Muscle of leg (tissue), 11 donors: ENCODE data around the gene NFIB. TPM values are rescaled to one million over a fixed set of nuclear protein-coding genes. Genes with fewer than 3 reads are reported as not detected.

Source experiments
- DNase-seq: peaks from one replicate; pipeline ENCODE4 v3.0.0; 2013
- H3K27ac ChIP-seq: one replicate; pipeline ENCODE4 v1.5.1; 2013; ENCODE audit warnings: mild to moderate bottlenecking, low read length, control low read depth
- H3K27me3 ChIP-seq: one replicate; pipeline ENCODE4 v1.6.1; 2013; ENCODE audit warnings: low read length; ENCODE audit not compliant: control insufficient read depth, insufficient read depth
- H3K36me3 ChIP-seq: one replicate; pipeline ENCODE4 v1.6.1; 2013; ENCODE audit warnings: low read length; ENCODE audit not compliant: control insufficient read depth, insufficient read depth
- H3K4me1 ChIP-seq: one replicate; pipeline ENCODE4 v1.6.1; 2013; ENCODE audit warnings: low read length; ENCODE audit not compliant: control insufficient read depth, insufficient read depth
- H3K4me3 ChIP-seq: one replicate; pipeline ENCODE4 v1.5.1; 2013; ENCODE audit warnings: low read length, control low read depth
- H3K9me3 ChIP-seq: replicated peaks from 2 replicates; pipeline ENCODE4 v1.6.1; 2013; ENCODE audit warnings: low read depth, low read length; ENCODE audit not compliant: control insufficient read depth
- WGBS: methylation state at CpG from one replicate; pipeline ENCODE4 v1.1.5; 2013; ENCODE audit warnings: missing lambda C conversion rate; ENCODE audit not compliant: insufficient coverage; 5-methylcytosine and 5-hydroxymethylcytosine counted together
- polyA plus RNA-seq, 8 donors: library from polyadenylated mRNA; unstranded; fragments of 120-200 nt; gene quantifications; one replicate each; pipeline versions ENCODE4 v1.2.1 to v1.2.3, GENCODE V29; 2013; ENCODE audit warnings: inconsistent platforms in 1 of 8, low replicate concordance in 1 of 8; ENCODE audit not compliant: insufficient read length in 8 of 8, insufficient read depth in 1 of 8
- total RNA-seq: library from RNA; stranded (reverse); fragments of 120-200 nt; gene quantifications from one replicate; pipeline ENCODE4 v1.2.4, GENCODE V29; 2013

The NFIB gene
- total and polyA plus RNA-seq, 9 donors, result 63.7 to 119 (median 85.8) TPM

- Histone ChIP-seq H3K9me3 (no peaks in the 10 kb centered on the region), H3K4me1 (peaks cover 18% of the 10 kb centered on the region), H3K36me3 (peaks cover 4% of the 10 kb centered on the region), H3K27me3 (no peaks in the 10 kb centered on the region), H3K4me3 (no peak overlapping the region), H3K27ac (no peak overlapping the region)
- no peak for DNase-seq
- WGBS, result no CpG with 5 or more reads among the region's 1 CpG
These were observed 32.7 kb downstream of the NFIB start for GRCh38 chr9:14281136-14281795.

DNA sequence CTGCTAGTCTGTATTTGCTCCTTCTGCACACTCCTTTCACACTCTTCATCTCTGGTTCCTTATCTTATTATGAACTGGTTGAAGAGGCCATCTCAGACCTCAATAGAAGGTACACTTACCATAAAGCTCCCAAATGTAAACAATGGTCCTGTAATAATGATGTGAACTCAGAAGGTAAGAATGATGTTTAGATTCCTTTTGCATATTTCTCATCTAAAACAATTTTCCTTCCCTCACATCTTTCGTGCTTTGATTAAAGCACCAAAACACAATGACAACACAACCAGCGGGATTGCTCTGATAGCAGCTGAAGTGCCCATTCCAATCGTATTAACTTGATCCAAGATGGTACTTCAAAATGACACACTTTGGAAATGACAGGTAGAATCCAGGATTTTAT is 34.3 kb downstream of the NFIB start:
- Histone ChIP-seq H3K36me3 (peaks cover 4% of the 10 kb centered on the region), H3K4me1 (peaks cover 24% of the 10 kb centered on the region), H3K4me3 (no peak overlapping the region), H3K9me3 (no peaks in the 10 kb centered on the region), H3K27me3 (no peaks in the 10 kb centered on the region), H3K27ac (no peak overlapping the region)
- no peak for DNase-seq
- WGBS, result no CpG with 5 or more reads among the region's 3 CpGs

GRCh38 chr9:14278291-14278721 is 35.6 kb downstream of the NFIB start:
- WGBS, result 100% methylated on average over 2 of the region's 5 CpGs
- H3K36me3 ChIP-seq, result peaks cover 3% of the 10 kb centered on the region
- H3K9me3 ChIP-seq, result no peaks in the 10 kb centered on the region
- H3K4me3 ChIP-seq, result no peak overlapping the region
- H3K4me1 ChIP-seq, result peaks cover 34% of the 10 kb centered on the region
- DNase-seq, result no peak
- peak overlapping the region; percentile 42 for H3K27ac ChIP-seq
- H3K27me3 ChIP-seq, result no peaks in the 10 kb centered on the region

DNA sequence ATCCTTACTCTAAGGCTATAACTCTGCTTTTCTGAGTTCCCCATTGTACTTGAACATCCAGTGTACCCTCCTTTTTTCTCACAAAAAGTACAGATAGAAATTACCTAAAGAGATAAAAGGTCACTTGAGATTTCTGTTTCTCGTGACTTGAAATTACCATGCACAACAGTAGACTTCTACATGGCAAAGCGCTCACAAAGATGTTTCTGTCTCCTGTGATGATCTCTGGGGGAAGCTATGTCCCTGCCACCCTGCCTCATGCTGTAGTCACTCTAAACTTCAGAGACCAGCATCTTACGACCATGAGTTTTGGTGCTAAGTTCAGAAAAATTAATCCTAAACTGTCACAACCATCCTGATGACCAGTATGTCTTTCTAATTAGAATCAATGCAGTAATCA is 36.2 kb downstream of the NFIB start:
- H3K4me3 ChIP-seq, result no peak overlapping the region
- H3K9me3 ChIP-seq, result no peaks in the 10 kb centered on the region
- peak overlapping the region; percentile 42 for H3K27ac ChIP-seq
- peaks cover 2% of the 10 kb centered on the region for H3K36me3 ChIP-seq
- DNase-seq, result no peak
- whole genome bisulfite sequencing, result no CpG with 5 or more reads among the region's 3 CpGs
- H3K4me1 ChIP-seq, result peaks cover 40% of the 10 kb centered on the region
- no peaks in the 10 kb centered on the region for H3K27me3 ChIP-seq

DNA sequence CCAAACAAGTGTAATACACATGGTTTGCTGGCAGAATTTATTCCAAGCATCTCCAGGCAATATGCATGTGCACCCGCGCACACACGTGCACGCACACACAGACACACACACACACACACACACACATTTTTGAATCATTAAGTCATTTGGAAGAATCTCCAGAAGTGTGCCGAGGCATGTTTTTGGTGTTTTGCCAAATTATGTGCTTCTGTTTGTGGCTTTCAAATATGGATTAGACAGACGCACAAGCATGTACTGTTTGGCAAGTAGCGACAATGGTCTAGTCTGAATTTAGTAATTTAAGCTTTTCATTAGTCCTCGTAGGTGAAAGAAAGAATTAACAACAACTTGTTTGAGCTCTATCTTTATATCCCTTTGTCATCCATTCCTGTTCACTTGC is 36.7 kb downstream of the NFIB start:
- H3K27ac ChIP-seq, result peak overlapping the region; percentile 42
- WGBS, result 20% methylated on average over 1 of the region's 8 CpGs
- H3K4me3 ChIP-seq, result no peak overlapping the region
- peaks cover 39% of the 10 kb centered on the region for H3K4me1 ChIP-seq
- H3K9me3 ChIP-seq, result no peaks in the 10 kb centered on the region
- H3K27me3 ChIP-seq, result no peaks in the 10 kb centered on the region
- H3K36me3 ChIP-seq, result peaks cover 2% of the 10 kb centered on the region
- DNase-seq, result peak; percentile 82

- no CpG with 5 or more reads among the region's 5 CpGs for WGBS
- Histone ChIP-seq H3K36me3 (peaks cover 2% of the 10 kb centered on the region), H3K4me3 (no peak overlapping the region), H3K9me3 (no peaks in the 10 kb centered on the region), H3K4me1 (peaks cover 46% of the 10 kb centered on the region), H3K27me3 (no peaks in the 10 kb centered on the region), H3K27ac (peak overlapping the region; percentile 77)
- no peak for DNase-seq
These were observed 38.6 kb downstream of the NFIB start for GRCh38 chr9:14275331-14275730.

DNA sequence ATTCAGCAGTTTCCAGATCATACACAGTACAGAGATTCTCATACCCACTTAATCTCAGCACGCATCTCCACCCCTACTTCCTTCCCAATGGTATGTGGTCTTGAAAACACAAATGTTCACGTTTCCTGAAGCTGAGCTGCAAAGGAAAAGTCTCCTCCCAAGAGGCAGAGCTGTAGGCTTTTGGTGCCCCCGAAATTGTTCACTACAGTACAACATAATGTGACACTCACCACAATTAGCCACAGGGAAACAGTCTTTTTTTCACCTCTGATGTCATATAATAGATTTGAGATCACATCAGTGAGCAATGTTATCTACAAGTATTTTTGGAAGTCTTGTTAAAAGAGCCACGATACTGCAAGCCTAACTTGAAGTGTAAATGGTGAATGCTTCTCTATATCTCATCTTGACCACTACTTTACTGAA is 40.2 kb downstream of the NFIB start:
- WGBS, result 23% methylated on average over 3 of the region's 4 CpGs
- H3K4me3 ChIP-seq, result no peak overlapping the region
- H3K36me3 ChIP-seq, result peaks cover 2% of the 10 kb centered on the region
- peak; percentile 64 for DNase-seq
- H3K27ac ChIP-seq, result peak overlapping the region; percentile 77
- H3K4me1 ChIP-seq, result peaks cover 44% of the 10 kb centered on the region
- H3K9me3 ChIP-seq, result no peaks in the 10 kb centered on the region
- H3K27me3 ChIP-seq, result no peaks in the 10 kb centered on the region

DNA sequence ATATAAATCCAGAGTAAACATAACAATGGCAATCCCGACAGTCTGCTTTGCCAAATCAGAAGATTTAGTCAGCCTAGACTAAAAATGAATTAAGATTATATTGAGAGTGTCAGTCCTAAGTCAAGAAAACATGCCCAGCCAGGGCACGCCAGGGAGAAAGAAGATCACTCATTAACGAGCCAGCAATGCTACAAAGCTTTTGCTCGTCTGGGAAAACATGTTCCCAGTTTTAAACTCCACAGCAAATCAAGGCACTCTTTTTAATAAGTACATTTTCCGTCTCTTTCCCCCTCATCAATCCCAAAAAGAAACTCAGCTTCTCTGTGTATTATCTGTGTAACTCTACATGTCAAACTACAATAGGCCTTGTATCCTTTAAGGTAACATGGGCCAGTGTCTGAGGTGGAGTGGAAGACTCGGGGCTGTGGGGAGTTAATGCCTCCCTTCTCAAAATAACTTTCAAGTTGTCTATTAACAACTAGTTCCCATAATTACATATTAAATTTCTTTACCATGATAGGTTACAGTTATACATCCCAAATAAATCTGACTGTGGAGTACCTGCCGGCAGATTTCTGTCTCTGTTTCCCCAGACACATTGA is 40.9 kb downstream of the NFIB start:
- peaks cover 40% of the 10 kb centered on the region for H3K4me1 ChIP-seq
- DNase-seq, result peak; percentile 60
- H3K36me3 ChIP-seq, result peaks cover 7% of the 10 kb centered on the region
- no peaks in the 10 kb centered on the region for H3K27me3 ChIP-seq
- no peaks in the 10 kb centered on the region for H3K9me3 ChIP-seq
- WGBS, result no CpG with 5 or more reads among the region's 7 CpGs
- H3K27ac ChIP-seq, result peak overlapping the region; percentile 77
- no peak overlapping the region for H3K4me3 ChIP-seq

GRCh38 chr9:14271093-14271673 is 42.8 kb downstream of the NFIB start:
- H3K27me3 ChIP-seq, result no peaks in the 10 kb centered on the region
- H3K27ac ChIP-seq, result peak overlapping the region; percentile 85
- H3K4me3 ChIP-seq, result peak overlapping the region; percentile 9
- H3K4me1 ChIP-seq, result peaks cover 31% of the 10 kb centered on the region
- 0% methylated on average over 1 of the region's 7 CpGs for WGBS
- peak; percentile 98 for DNase-seq
- peaks cover 6% of the 10 kb centered on the region for H3K36me3 ChIP-seq
- no peaks in the 10 kb centered on the region for H3K9me3 ChIP-seq

GRCh38 chr9:14270358-14271092 is 43.4 kb downstream of the NFIB start:
- peaks cover 31% of the 10 kb centered on the region for H3K4me1 ChIP-seq
- 0% methylated on average over 1 of the region's 4 CpGs for WGBS
- no peak overlapping the region for H3K4me3 ChIP-seq
- H3K27me3 ChIP-seq, result no peaks in the 10 kb centered on the region
- H3K36me3 ChIP-seq, result peaks cover 6% of the 10 kb centered on the region
- no peaks in the 10 kb centered on the region for H3K9me3 ChIP-seq
- peak overlapping the region; percentile 85 for H3K27ac ChIP-seq
- DNase-seq, result peak; percentile 95
